ENCODE measurements around the gene SCRT2. TPM values are rescaled to one million over a fixed set of nuclear protein-coding genes. Genes with fewer than 3 reads are reported as not detected.

Gene SCRT2
- total RNA-seq, 1 experiment from 2014 or later: not detected

DNA sequence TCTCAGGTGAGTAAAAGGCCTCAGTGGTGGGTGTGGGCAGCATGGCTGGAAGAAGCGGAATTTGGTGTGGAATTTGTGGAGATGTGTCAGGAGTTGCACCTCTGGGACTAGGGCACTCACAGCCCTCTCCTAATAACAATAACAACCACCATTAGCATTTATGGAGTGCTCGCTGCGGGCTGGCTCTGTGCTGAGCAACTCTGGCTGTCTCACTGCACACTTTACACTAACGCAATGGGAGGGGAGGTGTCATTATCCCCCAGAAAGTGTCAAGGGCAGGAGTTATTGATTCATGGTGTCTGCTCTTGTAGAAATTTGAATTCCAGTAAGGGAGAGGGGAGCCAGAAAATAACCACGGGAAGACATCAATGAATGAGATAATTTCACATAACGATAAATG, 22.7 kb upstream of the SCRT2 start:
- no peak overlapping the region for H3K4me3 ChIP-seq (ENCODE audit: low read depth in 2 of 2, low read length in 2 of 2)
- no peaks in the 10 kb centered on the region for H3K9me3 ChIP-seq (ENCODE audit: control insufficient read depth, insufficient read depth, low read depth, low read length)
- TF ChIP-seq, protein P1, sequence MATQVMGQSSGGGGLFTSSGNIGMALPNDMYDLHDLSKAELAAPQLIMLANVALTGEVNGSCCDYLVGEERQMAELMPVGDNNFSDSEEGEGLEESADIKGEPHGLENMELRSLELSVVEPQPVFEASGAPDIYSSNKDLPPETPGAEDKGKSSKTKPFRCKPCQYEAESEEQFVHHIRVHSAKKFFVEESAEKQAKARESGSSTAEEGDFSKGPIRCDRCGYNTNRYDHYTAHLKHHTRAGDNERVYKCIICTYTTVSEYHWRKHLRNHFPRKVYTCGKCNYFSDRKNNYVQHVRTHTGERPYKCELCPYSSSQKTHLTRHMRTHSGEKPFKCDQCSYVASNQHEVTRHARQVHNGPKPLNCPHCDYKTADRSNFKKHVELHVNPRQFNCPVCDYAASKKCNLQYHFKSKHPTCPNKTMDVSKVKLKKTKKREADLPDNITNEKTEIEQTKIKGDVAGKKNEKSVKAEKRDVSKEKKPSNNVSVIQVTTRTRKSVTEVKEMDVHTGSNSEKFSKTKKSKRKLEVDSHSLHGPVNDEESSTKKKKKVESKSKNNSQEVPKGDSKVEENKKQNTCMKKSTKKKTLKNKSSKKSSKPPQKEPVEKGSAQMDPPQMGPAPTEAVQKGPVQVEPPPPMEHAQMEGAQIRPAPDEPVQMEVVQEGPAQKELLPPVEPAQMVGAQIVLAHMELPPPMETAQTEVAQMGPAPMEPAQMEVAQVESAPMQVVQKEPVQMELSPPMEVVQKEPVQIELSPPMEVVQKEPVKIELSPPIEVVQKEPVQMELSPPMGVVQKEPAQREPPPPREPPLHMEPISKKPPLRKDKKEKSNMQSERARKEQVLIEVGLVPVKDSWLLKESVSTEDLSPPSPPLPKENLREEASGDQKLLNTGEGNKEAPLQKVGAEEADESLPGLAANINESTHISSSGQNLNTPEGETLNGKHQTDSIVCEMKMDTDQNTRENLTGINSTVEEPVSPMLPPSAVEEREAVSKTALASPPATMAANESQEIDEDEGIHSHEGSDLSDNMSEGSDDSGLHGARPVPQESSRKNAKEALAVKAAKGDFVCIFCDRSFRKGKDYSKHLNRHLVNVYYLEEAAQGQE (IDR thresholded peaks at IDR 0.05; ENCODE audit: insufficient read depth in 1 of 2, low read depth in 2 of 2, low read length in 1 of 2): no peak
- TF ChIP-seq, protein P2, sequence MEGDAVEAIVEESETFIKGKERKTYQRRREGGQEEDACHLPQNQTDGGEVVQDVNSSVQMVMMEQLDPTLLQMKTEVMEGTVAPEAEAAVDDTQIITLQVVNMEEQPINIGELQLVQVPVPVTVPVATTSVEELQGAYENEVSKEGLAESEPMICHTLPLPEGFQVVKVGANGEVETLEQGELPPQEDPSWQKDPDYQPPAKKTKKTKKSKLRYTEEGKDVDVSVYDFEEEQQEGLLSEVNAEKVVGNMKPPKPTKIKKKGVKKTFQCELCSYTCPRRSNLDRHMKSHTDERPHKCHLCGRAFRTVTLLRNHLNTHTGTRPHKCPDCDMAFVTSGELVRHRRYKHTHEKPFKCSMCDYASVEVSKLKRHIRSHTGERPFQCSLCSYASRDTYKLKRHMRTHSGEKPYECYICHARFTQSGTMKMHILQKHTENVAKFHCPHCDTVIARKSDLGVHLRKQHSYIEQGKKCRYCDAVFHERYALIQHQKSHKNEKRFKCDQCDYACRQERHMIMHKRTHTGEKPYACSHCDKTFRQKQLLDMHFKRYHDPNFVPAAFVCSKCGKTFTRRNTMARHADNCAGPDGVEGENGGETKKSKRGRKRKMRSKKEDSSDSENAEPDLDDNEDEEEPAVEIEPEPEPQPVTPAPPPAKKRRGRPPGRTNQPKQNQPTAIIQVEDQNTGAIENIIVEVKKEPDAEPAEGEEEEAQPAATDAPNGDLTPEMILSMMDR (IDR thresholded peaks at IDR 0.05): no peak
- TF ChIP-seq POLR2AphosphoS5 (IDR thresholded peaks at IDR 0.05; ENCODE audit: low read depth, low read length) (no peak), SIN3A (IDR thresholded peaks at IDR 0.05; ENCODE audit: borderline replicate concordance, insufficient read depth, low read depth, low read length) (no peak), TCF7L2 (IDR thresholded peaks at IDR 0.05; ENCODE audit: low read depth, low read length) (no peak)
- H3K36me3 ChIP-seq (ENCODE audit: control insufficient read depth, insufficient read depth, low read length): no peaks in the 10 kb centered on the region
- ChIA-PET POLR2A (no interaction called here), CTCF (no interaction called here)
- DNase-seq (ENCODE audit: low read depth, low spot score): no peak
- no peaks in the 10 kb centered on the region for H3K4me1 ChIP-seq (ENCODE audit: control insufficient read depth, insufficient read depth, low read length)
- intact Hi-C loops (cut with micrococcal nuclease; ENCODE audit: unreplicated experiment) (no loop called here), in situ Hi-C loops (cut with HindIII; ENCODE audit: low pct_unique_long_range_greater_than_20kb, low sequenced_read_pairs) (no loop called here)
- no TSS peak for BruUV-seq (replicated peaks)
- ATAC-seq: no peak
- no peaks in the 10 kb centered on the region for H3K27me3 ChIP-seq (ENCODE audit: control insufficient read depth, insufficient read depth, low read length)
- H3K27ac ChIP-seq (ENCODE audit: low read length): no peak overlapping the region

DNA sequence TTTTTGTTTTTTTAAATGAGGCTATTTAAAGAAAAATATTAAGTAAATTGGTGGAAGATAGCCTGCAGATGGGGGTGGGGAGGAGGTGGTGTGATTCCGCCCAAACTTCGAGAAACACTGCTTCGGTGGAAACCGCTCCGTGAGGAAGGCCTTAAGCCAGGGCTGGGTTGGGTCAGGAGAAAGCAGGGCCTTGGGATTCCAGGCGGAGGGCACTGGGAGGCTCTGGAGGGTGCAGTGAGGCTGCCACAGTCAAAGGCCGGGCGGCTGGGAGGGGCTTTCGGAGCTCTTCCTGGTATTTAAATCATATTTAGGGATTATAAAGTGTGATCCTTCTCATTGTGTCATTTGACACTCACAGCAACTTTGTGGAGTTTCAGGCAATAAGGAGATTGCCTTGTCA, 22.2 kb upstream of the SCRT2 start:
- no peaks in the 10 kb centered on the region for H3K4me1 ChIP-seq (ENCODE audit: control insufficient read depth, insufficient read depth, low read length)
- H3K9me3 ChIP-seq (ENCODE audit: control insufficient read depth, insufficient read depth, low read depth, low read length): no peaks in the 10 kb centered on the region
- no peaks in the 10 kb centered on the region for H3K36me3 ChIP-seq (ENCODE audit: control insufficient read depth, insufficient read depth, low read length)
- intact Hi-C loops (cut with micrococcal nuclease; ENCODE audit: unreplicated experiment) (no loop called here), in situ Hi-C loops (cut with HindIII; ENCODE audit: low pct_unique_long_range_greater_than_20kb, low sequenced_read_pairs) (no loop called here)
- ATAC-seq (no peak), DNase-seq (ENCODE audit: low read depth, low spot score) (no peak)
- POLR2A ChIA-PET: no interaction called here
- no peak overlapping the region for H3K27ac ChIP-seq (ENCODE audit: low read length)
- CTCF ChIA-PET: no interaction called here
- H3K4me3 ChIP-seq (ENCODE audit: low read depth in 2 of 2, low read length in 2 of 2): no peak overlapping the region
- BruUV-seq (replicated peaks): no TSS peak
- TF ChIP-seq, protein P2 (IDR thresholded peaks at IDR 0.05): no peak
- TF ChIP-seq POLR2AphosphoS5 (IDR thresholded peaks at IDR 0.05; ENCODE audit: low read depth, low read length) (no peak), TCF7L2 (IDR thresholded peaks at IDR 0.05; ENCODE audit: low read depth, low read length) (no peak), SIN3A (IDR thresholded peaks at IDR 0.05; ENCODE audit: borderline replicate concordance, insufficient read depth, low read depth, low read length) (no peak)
- TF ChIP-seq, protein P1 (IDR thresholded peaks at IDR 0.05; ENCODE audit: insufficient read depth in 1 of 2, low read depth in 2 of 2, low read length in 1 of 2): no peak
- no peaks in the 10 kb centered on the region for H3K27me3 ChIP-seq (ENCODE audit: control insufficient read depth, insufficient read depth, low read length)

Data from Panc1 (cell line).